GDM1 (cell line): ENCODE measurements around the gene SPATA32.

Experiments
- DNase-seq: peaks from one replicate; lab custom pipeline; 2025; lab: John Stamatoyannopoulos, UW

SPATA32 gene

DNA sequence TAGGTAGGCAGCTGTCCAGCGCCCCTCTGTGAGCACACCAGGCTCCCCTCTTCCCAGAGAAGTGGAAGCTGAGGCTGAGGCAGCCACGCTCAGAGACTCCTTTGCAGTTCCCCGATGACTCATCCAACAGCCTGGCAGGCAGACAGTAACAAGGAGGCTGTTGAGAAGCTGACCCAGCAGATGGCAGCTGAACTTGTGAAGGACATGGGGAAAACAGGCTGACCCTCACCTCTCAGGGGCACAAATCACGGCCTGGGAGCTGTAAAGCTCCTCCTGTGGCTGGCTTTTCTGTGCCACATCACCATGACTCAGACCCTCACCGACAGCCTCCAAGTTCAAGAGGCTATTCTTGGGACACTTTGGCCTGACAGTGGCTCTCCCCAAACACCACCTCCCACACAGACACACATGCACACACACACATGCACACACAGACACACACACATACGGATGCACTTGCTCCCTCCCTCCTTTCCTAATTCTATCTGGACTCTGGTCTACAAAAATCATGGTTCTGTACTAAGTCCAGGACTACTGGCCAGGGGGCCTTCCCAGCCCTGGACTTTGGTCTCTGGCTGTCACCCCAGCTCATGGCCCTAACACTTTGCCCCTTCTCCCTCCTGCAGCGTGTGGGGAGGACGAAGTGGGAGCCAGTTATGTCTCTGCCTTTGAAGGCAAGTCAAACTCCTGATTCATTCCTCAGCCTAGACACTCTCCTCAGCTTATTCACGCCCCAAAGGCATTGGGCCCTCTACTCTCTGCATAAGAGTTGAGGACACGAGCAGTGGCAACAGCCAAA, 31.7 kb upstream of the SPATA32 start:
- DNase-seq: peak; percentile 31

DNA sequence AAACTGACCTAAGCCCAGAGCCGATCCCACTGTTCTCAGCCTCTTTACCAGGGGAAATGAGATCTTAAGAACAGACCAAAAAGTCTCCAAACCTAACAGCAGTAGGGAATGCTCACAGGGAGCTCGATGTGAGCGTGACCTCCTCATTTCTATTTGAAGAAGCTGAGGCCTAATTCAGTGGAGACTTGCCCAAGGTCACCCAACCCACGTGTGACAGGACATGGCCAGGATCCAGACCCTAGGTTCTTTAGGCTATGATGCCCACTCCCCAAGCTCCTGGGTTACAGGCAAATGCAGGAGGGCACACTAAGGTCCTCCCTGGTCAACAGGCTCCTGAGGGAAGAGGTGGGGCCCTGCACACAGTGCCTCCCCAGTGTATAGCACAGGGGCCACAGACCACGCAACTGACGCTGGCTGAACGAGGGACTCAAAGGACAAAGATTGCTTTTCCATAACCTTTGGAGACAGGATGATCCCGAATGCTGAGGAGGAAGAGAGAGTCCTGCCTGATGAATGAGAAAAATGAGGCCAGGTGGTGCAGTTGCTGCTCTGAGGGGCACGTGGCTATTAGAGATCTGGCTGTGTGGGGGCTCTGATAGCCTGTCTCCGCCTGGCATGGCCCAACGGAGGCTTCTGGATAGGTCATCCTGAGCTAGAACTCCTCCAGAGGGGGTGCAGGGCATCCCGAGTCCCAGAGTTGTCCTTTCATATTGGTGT, 31.0 kb upstream of the SPATA32 start:
- DNase-seq: no peak

DNA sequence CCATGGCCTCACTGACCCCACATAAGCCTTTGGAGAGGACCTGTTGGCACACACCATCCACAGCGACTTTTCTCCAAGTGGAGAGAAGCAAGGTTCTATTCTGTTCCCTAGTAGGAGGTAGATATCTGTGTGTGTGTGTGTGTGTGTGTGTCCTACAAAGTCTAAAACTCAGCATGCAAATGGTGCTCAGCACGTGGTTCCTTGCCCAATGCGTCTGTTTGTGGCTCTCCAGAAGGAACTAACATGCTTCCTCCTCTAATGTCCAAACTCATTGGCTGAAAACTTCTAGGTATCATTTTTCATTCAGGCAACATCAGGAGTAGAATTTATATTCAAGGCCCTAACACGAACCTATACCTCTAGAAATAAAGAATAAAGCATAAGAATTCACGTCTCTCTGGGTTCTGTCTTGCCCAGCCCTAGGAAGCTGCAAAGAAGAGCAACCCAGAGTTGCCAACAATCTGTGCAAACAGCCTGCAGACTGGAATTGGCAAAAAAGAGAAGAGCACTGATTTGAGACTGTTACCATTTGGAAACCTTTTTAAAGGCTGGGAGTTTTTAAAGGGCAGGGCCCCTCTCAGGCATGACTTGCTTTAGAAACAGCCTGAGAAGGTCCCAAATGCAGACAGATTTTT, 29.4 kb upstream of the SPATA32 start:
- DNase-seq: peak; percentile 32

DNA sequence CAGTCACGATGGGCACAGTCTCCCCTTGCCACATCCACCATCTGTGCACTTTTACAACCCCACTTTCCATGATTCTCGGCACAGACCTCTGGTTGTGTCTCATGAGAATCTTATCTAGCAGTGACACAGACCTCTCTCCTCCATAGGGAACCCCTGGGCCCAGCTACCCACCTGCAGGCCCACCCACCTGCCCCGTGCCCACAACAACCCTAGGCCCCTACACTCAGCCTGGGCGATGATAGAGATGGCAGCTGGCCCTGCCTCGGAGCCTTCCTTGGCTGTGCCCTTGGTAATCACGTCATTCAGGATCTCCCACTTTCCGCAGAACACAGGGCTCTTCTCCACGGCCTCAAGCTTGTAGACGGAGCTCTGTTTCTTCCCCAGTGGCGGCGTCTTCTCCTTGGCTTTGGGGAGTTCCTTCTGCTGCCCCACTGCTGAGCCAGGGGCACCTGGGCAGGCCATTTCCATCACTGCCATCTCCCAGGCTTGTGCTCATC, 28.4 kb upstream of the SPATA32 start:
- no peak for DNase-seq

DNA sequence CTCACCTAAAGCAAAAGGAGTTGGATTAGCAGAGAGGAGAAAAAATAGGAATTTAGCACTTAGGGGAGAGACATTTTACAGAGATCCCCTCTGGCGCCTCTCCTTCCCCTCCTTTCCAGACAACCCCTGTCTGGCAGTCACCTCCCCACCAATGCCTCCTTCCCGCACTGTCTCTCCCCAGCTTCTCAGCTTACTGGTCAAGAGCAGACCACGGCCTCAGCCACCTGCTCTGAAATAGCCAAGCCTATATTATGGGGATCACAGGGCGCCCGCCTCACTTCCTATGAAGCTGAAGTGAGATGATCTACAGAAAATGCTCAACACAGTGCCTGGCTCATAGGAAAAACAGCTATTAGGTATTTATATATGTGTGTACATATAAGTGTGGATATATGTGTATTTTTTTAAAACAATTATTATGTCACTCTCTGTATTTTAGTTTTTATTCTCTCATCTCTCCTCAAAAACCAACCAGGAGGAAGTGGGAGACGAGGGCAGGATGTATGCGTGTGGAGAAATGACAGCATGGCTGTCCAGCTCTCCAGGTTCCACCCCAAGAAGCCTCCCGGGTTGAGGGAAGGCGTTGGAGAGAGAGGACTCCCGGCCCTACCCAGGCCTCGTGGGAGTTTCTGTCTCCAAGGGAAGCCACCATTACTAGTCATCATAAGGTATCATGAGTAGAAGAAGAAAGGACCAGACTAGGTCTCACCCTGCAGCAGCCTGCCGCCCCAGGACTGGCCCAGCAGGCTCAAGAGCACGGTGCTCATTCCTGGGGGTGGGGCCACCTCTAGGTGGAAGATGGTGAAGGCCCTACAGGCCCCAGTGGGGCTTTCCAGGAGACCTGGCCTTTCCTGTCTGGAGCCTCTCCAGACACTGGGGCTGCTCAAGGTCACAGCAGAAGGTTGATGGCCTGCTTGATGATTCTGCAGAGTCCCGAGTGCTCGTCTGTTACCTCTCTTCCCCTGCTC, 27.7 kb upstream of the SPATA32 start:
- DNase-seq: no peak

DNA sequence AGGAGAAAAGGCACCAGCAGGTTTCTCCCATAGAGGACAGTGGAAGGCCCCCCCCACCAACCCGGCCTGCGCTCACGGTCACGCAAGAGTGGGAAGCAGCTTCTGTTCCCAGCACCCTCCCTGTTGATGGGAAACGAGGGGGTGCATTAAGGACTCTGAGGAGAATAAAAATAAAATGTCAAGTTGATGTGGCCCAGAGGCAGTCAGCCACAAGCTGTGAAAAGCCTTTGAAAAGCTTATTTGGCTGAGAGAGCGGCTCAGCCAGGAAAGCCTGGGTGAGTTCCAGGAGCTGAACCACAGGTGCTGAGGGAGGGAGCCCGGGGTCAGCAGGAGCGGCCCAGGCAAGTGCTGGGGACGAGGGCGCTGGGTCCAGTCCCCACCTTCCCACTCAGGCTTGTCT, 26.9 kb upstream of the SPATA32 start:
- no peak for DNase-seq

DNA sequence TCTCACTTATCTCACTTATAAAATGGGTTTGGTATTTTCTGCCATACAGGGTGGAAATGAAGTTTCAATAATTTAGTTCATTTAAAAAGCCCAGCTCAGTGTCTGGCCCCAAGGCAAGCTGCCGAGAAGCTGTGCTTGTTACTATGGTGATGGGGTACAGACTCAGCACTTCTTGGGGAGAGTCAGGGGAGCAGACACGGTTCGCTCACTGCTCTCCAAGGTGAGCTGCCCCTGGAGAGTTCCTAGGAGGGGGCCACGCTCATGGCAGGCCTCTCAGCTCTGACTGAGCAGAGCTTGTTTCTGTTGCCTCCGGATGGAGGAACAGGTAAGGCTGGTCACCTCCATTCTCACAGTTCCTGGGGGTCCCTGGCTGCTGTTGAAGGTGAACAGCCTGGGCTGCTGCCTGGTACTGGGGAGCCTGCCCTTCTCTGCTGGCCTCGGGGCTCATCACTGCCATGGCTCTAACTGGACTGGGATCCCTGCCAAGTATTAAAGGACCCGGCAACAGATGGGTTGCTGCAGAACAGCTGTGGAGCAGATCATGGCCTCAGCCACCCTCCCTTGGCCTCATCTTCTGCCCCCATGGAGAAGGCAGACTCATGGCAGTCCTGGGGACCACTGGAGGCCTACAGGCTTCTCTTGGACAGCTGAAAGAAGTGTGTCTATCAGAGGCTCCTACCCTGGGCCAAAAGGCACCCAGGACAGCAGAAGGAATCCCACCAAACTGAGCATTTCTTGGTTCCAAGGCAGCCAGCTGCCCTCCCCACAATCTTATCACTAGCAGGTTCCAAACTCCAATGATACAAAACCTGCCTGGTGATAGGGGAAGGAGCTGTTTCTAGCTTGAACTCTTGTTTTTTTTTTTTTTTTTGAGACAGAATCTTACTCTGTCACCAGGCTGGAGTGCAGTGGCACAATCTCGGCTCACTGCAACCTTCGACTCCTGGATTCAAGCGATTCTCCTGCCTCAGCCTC, 25.9 kb upstream of the SPATA32 start:
- DNase-seq: no peak

DNA sequence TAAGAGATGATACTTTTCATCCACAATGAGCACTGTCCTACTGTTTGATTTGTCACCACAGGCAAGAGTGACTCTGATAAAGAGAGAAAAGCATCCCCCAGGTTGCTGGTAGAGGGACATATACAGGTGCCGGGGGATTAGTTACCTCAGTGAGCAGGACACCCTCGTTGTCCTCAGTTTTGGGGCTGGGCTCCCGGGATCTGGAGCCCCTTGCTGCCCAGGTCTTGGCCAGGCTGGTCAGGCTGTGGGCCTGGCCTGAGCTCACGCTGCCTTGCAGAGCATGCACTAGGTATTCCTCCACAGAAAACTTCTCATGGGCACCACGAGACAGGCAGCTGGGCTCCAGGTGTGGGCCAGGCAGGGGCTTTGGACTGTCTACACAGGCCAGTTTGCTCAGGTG, 24.4 kb upstream of the SPATA32 start:
- no peak for DNase-seq

DNA sequence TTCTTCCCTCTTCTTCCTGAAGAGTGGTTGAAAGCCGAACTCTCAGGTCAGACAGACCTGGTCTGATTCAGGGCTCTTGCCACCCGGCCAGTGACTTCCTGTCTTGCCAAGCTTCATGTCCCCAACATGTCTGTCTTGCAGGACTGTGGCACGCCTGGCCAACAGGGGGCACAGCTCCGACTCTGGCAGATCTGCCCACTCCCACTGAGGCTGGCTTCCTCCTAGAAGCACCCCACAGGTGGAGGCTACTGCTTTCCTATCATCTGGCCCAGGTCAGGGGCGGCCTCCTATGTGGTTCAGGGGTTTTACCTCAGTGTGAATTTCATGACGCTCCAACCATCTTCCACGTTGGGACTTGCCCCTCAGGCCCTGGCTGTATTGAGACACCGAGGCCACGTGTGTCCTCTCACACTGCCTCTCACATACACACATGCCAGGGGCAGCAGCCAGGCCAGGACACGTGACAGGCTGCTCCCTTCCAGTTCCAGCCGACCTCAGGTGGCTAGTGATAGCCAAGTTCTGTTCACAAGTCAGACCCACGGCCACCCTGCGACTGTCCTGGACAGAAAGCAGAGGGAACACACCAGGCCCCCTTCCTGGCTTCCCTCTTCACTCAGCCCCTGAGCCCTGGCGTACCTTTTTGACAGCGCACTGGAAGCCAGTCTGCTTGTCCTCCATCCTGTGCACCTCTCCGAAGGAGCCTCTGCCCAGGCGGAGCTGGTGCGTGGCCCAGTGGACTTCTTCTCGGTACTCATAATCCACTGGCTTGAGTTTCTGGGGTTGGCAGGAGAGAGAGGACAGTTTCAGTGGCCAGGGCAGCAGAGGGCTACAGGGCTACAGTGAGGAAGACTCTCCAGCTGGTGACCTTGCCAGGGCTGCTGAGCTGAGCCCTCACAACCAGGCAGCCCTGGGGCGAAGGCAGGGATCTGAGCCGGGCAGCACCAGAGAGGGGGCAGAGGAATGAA, 22.6 kb upstream of the SPATA32 start:
- DNase-seq: no peak

DNA sequence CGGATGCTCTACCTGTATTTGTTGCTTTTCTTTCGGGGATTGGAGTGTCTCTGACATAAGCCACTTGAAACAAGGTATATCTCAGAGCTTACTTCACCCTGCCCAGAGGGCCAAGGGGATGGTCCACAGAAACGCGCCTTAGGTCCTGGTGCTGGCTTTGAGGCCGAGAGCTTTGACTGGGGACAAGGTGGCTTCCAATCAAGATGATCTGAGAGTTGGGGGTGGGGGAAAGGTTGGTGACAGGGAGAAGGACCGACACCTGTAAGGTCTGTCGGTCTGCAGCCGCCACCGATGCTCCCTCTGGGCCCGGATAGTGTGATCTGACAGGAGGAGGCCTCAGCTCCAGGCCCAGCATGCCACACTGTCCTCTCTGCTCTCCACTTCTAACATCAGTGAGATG, 21.8 kb upstream of the SPATA32 start:
- no peak for DNase-seq

DNA sequence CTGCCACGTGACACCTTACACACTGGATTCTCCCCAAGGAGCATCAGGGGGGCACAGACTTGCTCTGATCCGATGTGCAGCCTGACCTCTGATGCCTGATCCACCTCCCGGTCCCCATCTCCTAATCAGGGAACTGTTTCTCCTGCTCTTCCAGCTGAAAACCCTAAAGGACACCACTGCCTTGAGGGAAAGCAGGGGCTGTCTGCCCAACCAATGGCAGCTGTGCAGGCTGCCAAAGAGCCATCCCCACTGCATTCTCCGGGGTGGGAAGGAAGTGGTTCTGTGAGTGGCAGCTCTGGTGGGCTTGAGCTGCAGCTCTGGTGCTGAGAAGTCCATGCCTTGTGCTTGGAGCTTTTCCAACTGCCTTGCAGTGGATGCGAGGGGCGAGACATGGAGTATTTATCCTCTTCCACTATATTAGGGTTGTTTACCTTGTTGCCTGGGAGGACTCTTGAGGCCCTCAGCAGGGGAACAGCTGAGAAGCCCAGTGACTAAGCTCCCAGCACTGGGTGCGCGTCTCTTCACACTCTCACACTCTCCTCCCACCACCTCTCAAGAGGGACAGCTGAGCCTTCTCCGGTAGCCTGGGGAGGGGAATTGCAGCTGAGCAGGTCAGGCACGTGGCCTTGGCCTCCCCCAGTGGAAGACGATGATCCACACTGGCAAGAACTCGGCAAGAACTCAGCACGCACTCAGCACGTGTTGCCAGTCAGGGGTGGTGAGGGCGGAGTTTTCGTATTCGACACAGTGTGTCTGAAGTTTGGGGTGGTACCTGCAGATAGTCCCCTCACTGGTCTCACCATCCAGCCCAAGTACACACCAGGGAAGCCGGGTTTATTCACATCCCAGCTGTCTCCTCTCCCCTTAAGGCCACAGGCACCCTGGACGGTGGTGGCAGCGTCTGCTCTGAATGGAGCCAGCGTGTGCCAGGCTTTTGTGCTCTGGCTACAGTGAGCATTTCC, 21.1 kb upstream of the SPATA32 start:
- no peak for DNase-seq

DNA sequence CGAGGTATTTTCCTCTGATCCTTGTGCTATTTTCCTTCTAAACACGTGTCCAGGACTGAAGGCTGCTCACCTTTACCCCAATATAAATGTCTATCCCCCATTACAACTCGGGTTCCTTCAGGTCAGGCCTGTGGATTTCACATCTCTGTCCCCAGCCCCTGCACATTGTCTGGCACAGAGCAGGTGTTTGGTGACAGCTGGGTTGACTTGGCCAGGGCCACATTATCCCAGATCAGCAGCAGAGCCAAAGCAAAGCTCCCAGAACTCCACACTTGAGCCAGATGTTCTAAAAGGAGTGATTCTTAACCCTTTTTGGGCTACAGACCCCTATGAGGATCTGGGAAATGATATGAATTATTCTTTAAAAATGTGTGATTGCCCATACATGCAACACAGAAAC, 18.0 kb upstream of the SPATA32 start:
- no peak for DNase-seq

DNA sequence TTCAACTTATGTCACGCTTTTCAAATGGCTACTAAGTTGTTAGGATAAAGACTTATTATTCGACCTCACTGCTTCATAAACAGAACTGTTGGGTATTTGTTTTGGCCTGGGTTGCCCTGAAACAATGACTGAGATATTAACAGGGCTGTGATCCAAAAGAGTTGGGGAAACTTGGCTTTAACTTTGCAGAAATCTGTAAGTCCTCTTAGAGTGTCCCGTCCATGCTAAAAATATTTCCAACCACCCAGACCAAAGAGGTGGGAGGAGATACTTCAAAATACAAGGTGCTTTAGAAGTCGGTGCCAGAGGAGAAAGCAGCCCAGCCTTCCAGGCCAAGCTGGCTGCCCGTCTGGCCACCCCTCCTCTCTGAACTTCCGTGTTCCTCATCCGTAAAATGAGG, 16.1 kb upstream of the SPATA32 start:
- DNase-seq: no peak

DNA sequence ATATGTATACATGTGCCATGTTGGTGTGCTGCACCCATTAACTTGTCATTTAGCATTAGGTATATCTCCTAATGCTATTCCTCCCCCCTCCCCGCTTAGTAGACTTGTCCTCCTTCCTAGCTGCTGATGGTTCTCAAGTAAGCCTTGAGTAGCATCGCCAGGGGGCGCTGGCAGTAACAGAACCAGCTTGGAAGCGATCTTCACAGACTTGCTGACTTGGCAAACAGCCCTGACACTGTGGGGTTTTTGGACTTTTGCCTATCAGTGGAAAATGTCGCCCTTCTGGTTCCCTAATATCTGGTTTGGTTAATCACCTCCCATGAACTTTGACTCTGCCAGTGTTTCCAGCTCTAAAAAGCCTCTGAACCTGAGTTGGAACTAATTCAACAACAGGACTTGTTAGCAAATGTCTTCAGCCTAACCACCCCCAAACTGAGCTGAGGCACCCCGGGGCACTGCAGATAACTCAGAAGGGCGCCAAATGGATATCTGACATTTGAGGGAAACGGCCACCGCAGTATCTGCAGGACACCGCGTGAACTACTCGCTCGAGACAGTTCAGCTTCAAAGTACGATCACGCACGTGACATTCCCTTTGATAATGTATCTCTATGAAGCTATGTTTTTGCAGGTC, 15.4 kb upstream of the SPATA32 start:
- peak; percentile 77 for DNase-seq

DNA sequence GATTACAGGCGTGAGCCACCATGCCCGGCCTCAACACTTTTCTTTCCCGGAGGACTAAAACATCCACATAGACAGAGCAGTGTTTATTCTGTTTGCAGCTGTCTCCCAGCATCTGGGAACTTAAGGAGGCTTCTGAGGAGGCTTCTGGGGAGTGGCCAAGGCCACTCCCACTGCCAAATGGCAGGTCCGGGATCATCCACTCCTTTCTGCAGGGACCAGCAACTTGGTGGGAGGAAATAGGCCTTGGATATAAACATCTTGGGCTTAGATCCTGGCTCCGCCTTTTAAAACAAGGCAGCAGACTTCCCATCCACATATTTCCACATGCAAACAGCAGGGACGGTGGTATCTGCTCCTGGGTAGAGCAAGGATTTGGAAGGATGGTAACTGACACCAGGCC, 14.1 kb upstream of the SPATA32 start:
- no peak for DNase-seq

DNA sequence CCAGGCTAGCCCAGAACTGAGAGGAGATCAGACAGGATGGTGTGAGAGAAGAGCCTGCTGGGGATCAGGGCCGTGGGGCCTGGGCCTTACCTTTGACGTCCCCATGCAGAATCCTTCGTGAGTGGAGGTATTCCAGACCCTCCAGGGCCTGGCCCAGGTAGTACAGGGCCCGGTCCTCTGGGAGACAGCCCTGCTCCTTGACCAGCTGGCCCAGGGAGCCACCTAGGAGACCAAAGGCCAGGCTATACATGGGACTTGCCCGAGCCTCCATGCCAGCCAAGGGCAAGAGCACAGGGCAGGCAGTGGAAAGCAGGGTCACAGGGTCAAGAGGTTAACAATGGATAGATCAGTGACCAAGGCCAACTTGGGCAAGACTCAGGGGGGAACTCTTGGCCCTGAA, 12.1 kb upstream of the SPATA32 start:
- no peak for DNase-seq

DNA sequence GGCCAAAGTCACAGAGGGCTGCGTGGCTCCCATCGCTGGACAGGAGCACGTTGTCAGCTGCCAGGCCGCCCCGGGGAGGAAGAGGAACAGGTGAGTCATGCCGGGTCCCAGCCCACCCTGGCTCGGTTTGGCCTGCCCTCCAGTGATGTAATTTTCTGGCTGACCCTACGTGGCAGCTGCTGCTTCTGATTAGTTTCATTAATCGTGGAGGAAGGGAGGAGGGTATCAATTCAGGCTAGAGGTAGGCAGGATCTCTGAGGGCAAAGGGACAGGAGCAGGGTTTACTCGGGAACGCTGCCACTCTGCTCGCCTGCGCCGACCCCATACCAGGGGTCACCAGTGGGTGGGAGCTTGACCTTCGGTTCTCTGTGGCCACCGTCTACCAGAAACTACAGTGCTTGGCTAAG, 11.7 kb upstream of the SPATA32 start:
- DNase-seq: no peak

DNA sequence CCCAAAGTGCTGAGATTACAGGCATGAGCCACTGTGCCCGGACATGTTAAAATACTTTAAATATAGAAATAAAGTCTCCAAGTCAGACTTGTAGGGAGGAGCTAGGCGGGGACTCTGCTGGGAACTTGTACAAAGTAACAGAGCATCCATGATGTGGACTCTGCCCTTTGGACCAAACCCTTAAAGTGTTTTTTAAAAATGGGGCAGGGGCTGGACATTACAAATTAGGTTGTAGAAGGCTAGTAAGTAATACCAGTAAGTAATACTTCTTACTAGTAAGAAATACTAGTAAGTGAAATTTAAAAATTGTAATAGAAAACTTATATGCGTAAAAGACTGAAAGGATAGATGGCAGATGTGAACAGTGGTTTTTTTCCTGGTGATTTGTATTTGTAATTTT, 9.7 kb upstream of the SPATA32 start:
- no peak for DNase-seq
